Measurements from ENCODE around the gene CLCN6.

CLCN6 gene

GRCh38 chr1:11842154-11843041 lies 36.4 kb downstream of the CLCN6 start:
- CTCF ChIA-PET, result interaction anchor here (0.6 kb wide), 1 partner anchor 12 kb away, joined by 3 read pairs; no protein-coding TSS in a partner anchor
- TF ChIP-seq TARDBP (IDR thresholded peaks at IDR 0.05), result no peak
- TF ChIP-seq NFRKB (IDR thresholded peaks at IDR 0.05), result no peak
- TF ChIP-seq FOXA1 (IDR thresholded peaks at IDR 0.05), result no peak
- no peak for TF ChIP-seq SUZ12 (IDR thresholded peaks at IDR 0.05)
- no peak for TF ChIP-seq HDGF (IDR thresholded peaks at IDR 0.05; ENCODE audit: borderline replicate concordance)
- no peak for TF ChIP-seq SP1 (IDR thresholded peaks at IDR 0.05)
- TF ChIP-seq FOXK2 (IDR thresholded peaks at IDR 0.05), result no peak

GRCh38 chr1:11845641-11846335 lies 39.8 kb downstream of the CLCN6 start:
- no peak for TF ChIP-seq FOXM1 (IDR thresholded peaks at IDR 0.05; ENCODE audit: borderline replicate concordance)
- no peak for TF ChIP-seq L3MBTL2 (conservative IDR thresholded peaks at IDR 0.05)
- TF ChIP-seq LEF1 (IDR thresholded peaks at IDR 0.05; ENCODE audit: borderline replicate concordance), result no peak
- TF ChIP-seq HDGF (IDR thresholded peaks at IDR 0.05; ENCODE audit: borderline replicate concordance), result no peak
- TF ChIP-seq NFRKB (IDR thresholded peaks at IDR 0.05), result no peak
- no peak for TF ChIP-seq SP1 (IDR thresholded peaks at IDR 0.05)
- no peak for TF ChIP-seq CTBP1 (IDR thresholded peaks at IDR 0.05; ENCODE audit: borderline replicate concordance)
- no peak for TF ChIP-seq FOXK2 (IDR thresholded peaks at IDR 0.05)
- TF ChIP-seq FOXA1 (IDR thresholded peaks at IDR 0.05), result no peak
- no peak for TF ChIP-seq ARNT (IDR thresholded peaks at IDR 0.05)
- no peak for TF ChIP-seq SUZ12 (IDR thresholded peaks at IDR 0.05)
- no peak for TF ChIP-seq ELF4 (IDR thresholded peaks at IDR 0.05)
- no peak for TF ChIP-seq ZNF384 (IDR thresholded peaks at IDR 0.05)
- TF ChIP-seq BHLHE40 (IDR thresholded peaks at IDR 0.05; ENCODE audit: borderline replicate concordance), result no peak
- TF ChIP-seq PKNOX1 (IDR thresholded peaks at IDR 0.05), result no peak
- no peak for TF ChIP-seq TARDBP (IDR thresholded peaks at IDR 0.05)
- no peak for DNase-seq (ENCODE audit: extremely low spot score)
- ChIA-PET POLR2A (interaction anchor here (1.4 kb wide), 1 partner anchor 62 kb away, joined by 3 read pairs; no protein-coding TSS in a partner anchor), CTCF (interaction anchor here (0.5 kb wide), 1 partner anchor 31 kb away, joined by 3 read pairs; no protein-coding TSS in a partner anchor)

More at GRCh38 chr1:11842154-11843041, 36.4 kb downstream of the CLCN6 start:
- POLR2A ChIA-PET, result no interaction called here
- no peak for DNase-seq (ENCODE audit: extremely low spot score)

- no peak for TF ChIP-seq ARNT (IDR thresholded peaks at IDR 0.05)
- no peak for TF ChIP-seq SP1 (IDR thresholded peaks at IDR 0.05)
- TF ChIP-seq ZNF384 (IDR thresholded peaks at IDR 0.05), result no peak
- TF ChIP-seq FOXM1 (IDR thresholded peaks at IDR 0.05; ENCODE audit: borderline replicate concordance), result no peak
- TF ChIP-seq SUZ12 (IDR thresholded peaks at IDR 0.05), result no peak
- TF ChIP-seq PKNOX1 (IDR thresholded peaks at IDR 0.05), result no peak
- TF ChIP-seq ELF4 (IDR thresholded peaks at IDR 0.05), result no peak
- TF ChIP-seq CTBP1 (IDR thresholded peaks at IDR 0.05; ENCODE audit: borderline replicate concordance), result no peak
- no peak for TF ChIP-seq TARDBP (IDR thresholded peaks at IDR 0.05)
- TF ChIP-seq FOXA1 (IDR thresholded peaks at IDR 0.05), result no peak
- no peak for TF ChIP-seq LEF1 (IDR thresholded peaks at IDR 0.05; ENCODE audit: borderline replicate concordance)
- TF ChIP-seq BHLHE40 (IDR thresholded peaks at IDR 0.05; ENCODE audit: borderline replicate concordance), result no peak
- no peak for TF ChIP-seq HDGF (IDR thresholded peaks at IDR 0.05; ENCODE audit: borderline replicate concordance)
- TF ChIP-seq L3MBTL2 (conservative IDR thresholded peaks at IDR 0.05), result no peak
- ChIA-PET CTCF (interaction anchor here (0.6 to 1.6 kb wide), 3 partner anchors 10 to 183 kb away, joined by 3 to 5 read pairs (median 4); no protein-coding TSS in a partner anchor), POLR2A (interaction anchor here (1.3 kb wide), 1 partner anchor 61 kb away, joined by 6 read pairs; no protein-coding TSS in a partner anchor)
- no peak for DNase-seq (ENCODE audit: extremely low spot score)
Observed at GRCh38 chr1:11847667-11848372, 41.8 kb downstream of the CLCN6 start, which contains the start of gene NPPA. Gene NPPA, minus strand, starts transcription at chr1:11847783. Its CDS starts 99 bp downstream, at chr1:11847684.

GRCh38 chr1:11848373-11848700 lies 42.3 kb downstream of the CLCN6 start:
- TF ChIP-seq ARNT (IDR thresholded peaks at IDR 0.05) (no peak), CTBP1 (IDR thresholded peaks at IDR 0.05; ENCODE audit: borderline replicate concordance) (no peak), PKNOX1 (IDR thresholded peaks at IDR 0.05) (no peak), FOXA1 (IDR thresholded peaks at IDR 0.05) (no peak), FOXM1 (IDR thresholded peaks at IDR 0.05; ENCODE audit: borderline replicate concordance) (no peak), LEF1 (IDR thresholded peaks at IDR 0.05; ENCODE audit: borderline replicate concordance) (no peak), ELF4 (IDR thresholded peaks at IDR 0.05) (no peak), ZNF384 (IDR thresholded peaks at IDR 0.05) (no peak), HDGF (IDR thresholded peaks at IDR 0.05; ENCODE audit: borderline replicate concordance) (no peak)
- ChIA-PET CTCF (interaction anchor here (1.6 kb wide), 1 partner anchor 10 kb away, joined by 5 read pairs; no protein-coding TSS in a partner anchor), POLR2A (no interaction called here)
- DNase-seq (ENCODE audit: extremely low spot score), result no peak

GRCh38 chr1:11850156-11850555 lies 44.2 kb downstream of the CLCN6 start:
- no peak for TF ChIP-seq FOXK2 (IDR thresholded peaks at IDR 0.05)
- no peak for TF ChIP-seq LEF1 (IDR thresholded peaks at IDR 0.05; ENCODE audit: borderline replicate concordance)
- TF ChIP-seq TARDBP (IDR thresholded peaks at IDR 0.05), result no peak
- no peak for TF ChIP-seq HDGF (IDR thresholded peaks at IDR 0.05; ENCODE audit: borderline replicate concordance)
- no peak for TF ChIP-seq FOXM1 (IDR thresholded peaks at IDR 0.05; ENCODE audit: borderline replicate concordance)
- no peak for TF ChIP-seq PKNOX1 (IDR thresholded peaks at IDR 0.05)
- TF ChIP-seq ZNF384 (IDR thresholded peaks at IDR 0.05), result no peak
- TF ChIP-seq SP1 (IDR thresholded peaks at IDR 0.05), result no peak
- ChIA-PET CTCF (no interaction called here), POLR2A (no interaction called here)
- no peak for DNase-seq (ENCODE audit: extremely low spot score)

All from HEK293T (cell line).